K562 (cell line): ENCODE results near the gene BCL11A. TPM values are rescaled to one million over a fixed set of nuclear protein-coding genes. Genes with fewer than 3 reads are reported as not detected.

Experiments
- ATAC-seq: fragments of 200-7000 bp; cut with Tn5 transposase; 3 replicates; pipeline ENCODE4 v1.9.1; 2020; ENCODE audit warnings: moderate library complexity
- BruUV-seq: library from RNA; stranded (reverse); fragments of 400-500 nt; replicated peaks from 2 replicates; lab custom pipeline; 2021; lab: Mats Ljungman, UMichigan
- CTCF ChIA-PET: fragments of 300-600 bp; formaldehyde crosslinking; extraction: SDS; loops from one replicate; lab custom pipeline; 2021; ENCODE audit warnings: low intra/inter-chr PET ratio; lab: Yijun Ruan, JAX
- POLR2A ChIA-PET: fragments of 300-600, 350-650 bp; sonication (Branson Sonifier 250); formaldehyde crosslinking; extraction: SDS; loops from one replicate; lab custom pipeline; 2021; ENCODE audit warnings: antibody characterized with exemption, inconsistent platforms; lab: Yijun Ruan, JAX
- DNase-seq, 4 experiments: peaks; one replicate each; pipeline versions ENCODE4 v3.0.0 to v3.0.0-alpha.2; 2011 to 2018; ENCODE audit warnings: low spot score in 3 of 4, mixed read lengths in 3 of 4; ENCODE audit errors: extremely low read depth in 1 of 4
- FAIRE-seq: peaks from 2 replicates; lab custom pipeline; 2011; peaks lifted over from hg19 to GRCh38; lab: Jason Lieb, UNC
- H2AFZ ChIP-seq: 2 replicates; pipeline ENCODE4 v1.6.0; 2011; ENCODE audit warnings: low read depth, low read length, control low read depth, inconsistent platforms
- H3K27ac ChIP-seq: fragments of 200-600 bp; 3 replicates; pipeline ENCODE4 v1.8.0; 2011; ENCODE audit warnings: low read depth, mild to moderate bottlenecking, control low read depth, inconsistent platforms, low read length, moderate library complexity, mixed read lengths; ENCODE audit errors: extremely low read depth
- H3K27me3 ChIP-seq, 2 experiments: fragments of 300-600 bp in 1 of 2; 2 replicates in 1 of 2; 3 replicates in 1 of 2; pipeline versions ENCODE4 v1.6.0 to v1.8.0; 2011; ENCODE audit warnings: inconsistent platforms in 2 of 2, low read length in 2 of 2, mild to moderate bottlenecking in 1 of 2, mixed read lengths in 1 of 2, moderate library complexity in 1 of 2; ENCODE audit not compliant: control insufficient read depth in 2 of 2, insufficient read depth in 2 of 2
- H3K36me3 ChIP-seq: fragments of 300-600 bp; 3 replicates; pipeline ENCODE4 v1.8.0; 2011; ENCODE audit warnings: mild to moderate bottlenecking, low read length, inconsistent platforms; ENCODE audit not compliant: control insufficient read depth, insufficient read depth
- H3K4me1 ChIP-seq, 2 experiments: fragments of 200-600 bp in 1 of 2; replicated peaks in 1 of 2; 2 replicates in 1 of 2; 3 replicates in 1 of 2; pipeline versions ENCODE4 v1.5.1 to v1.8.0; 2011; ENCODE audit warnings: inconsistent platforms in 2 of 2, low read length in 2 of 2, mild to moderate bottlenecking in 1 of 2, mixed read lengths in 1 of 2, moderate library complexity in 1 of 2; ENCODE audit not compliant: control insufficient read depth in 2 of 2, insufficient read depth in 2 of 2
- H3K4me2 ChIP-seq: 2 replicates; pipeline ENCODE4 v1.6.1; 2011; ENCODE audit warnings: low read length, control low read depth, inconsistent platforms, mixed read lengths; ENCODE audit not compliant: insufficient read depth
- H3K4me3 ChIP-seq: fragments of 200-600 bp; sonication (generic), shearing (Covaris generic); 2 replicates; pipeline ENCODE4 v1.5.1; 2016; ENCODE audit warnings: control low read depth, inconsistent platforms
- H3K79me2 ChIP-seq: fragments of 200-600 bp; 3 replicates; pipeline ENCODE4 v1.8.0; 2011; ENCODE audit warnings: low read length, inconsistent platforms; ENCODE audit not compliant: control insufficient read depth, insufficient read depth
- H3K9ac ChIP-seq, 2 experiments: 2 replicates each; pipeline versions ENCODE4 v1.6.0 to v1.6.1; 2011; ENCODE audit warnings: low read depth in 2 of 2, low read length in 2 of 2, control low read depth in 1 of 2, inconsistent platforms in 1 of 2, mild to moderate bottlenecking in 1 of 2, mixed read lengths in 1 of 2; ENCODE audit not compliant: insufficient read depth in 1 of 2
- H3K9me1 ChIP-seq: one replicate; pipeline ENCODE4 v1.6.0; 2011; ENCODE audit warnings: inconsistent platforms, mild to moderate bottlenecking, low read length, moderate library complexity; ENCODE audit not compliant: control insufficient read depth, insufficient read depth
- H3K9me3 ChIP-seq: replicated peaks from 2 replicates; pipeline ENCODE4 v1.5.1; 2011; ENCODE audit warnings: low read depth, low read length, inconsistent platforms; ENCODE audit not compliant: control insufficient read depth, insufficient read depth
- H4K20me1 ChIP-seq: replicated peaks from 2 replicates; pipeline ENCODE4 v1.6.1; 2011; ENCODE audit warnings: low read length, inconsistent platforms, mixed read lengths; ENCODE audit not compliant: control insufficient read depth, insufficient read depth
- FOXK2 ChIP-seq, 2 experiments: fragments of 450-650 bp; IDR thresholded peaks in 1 of 2; conservative IDR thresholded peaks in 1 of 2; 2 replicates each; pipeline ENCODE4 v1.6.1; 2016; ENCODE audit warnings: low read depth in 2 of 2, mild to moderate bottlenecking in 1 of 2
- KLF16 ChIP-seq: IDR thresholded peaks from 2 replicates; pipeline ENCODE4 v1.6.1; 2016; ENCODE audit warnings: antibody characterized with exemption
- PBX2 ChIP-seq, 2 experiments: IDR thresholded peaks in 1 of 2; conservative IDR thresholded peaks in 1 of 2; 2 replicates each; pipeline ENCODE4 v1.6.1; 2016; ENCODE audit warnings: low read depth in 2 of 2, mild to moderate bottlenecking in 1 of 2, missing compliant biosample characterization in 1 of 2, missing genetic modification characterization in 1 of 2, moderate library complexity in 1 of 2
- TSC22D4 ChIP-seq: fragments of 450-650 bp; IDR thresholded peaks from 2 replicates; pipeline ENCODE4 v1.6.1; 2016; ENCODE audit warnings: missing genetic modification characterization, missing biosample characterization, control low read depth
- ZKSCAN3 ChIP-seq: fragments of 250-450 bp; sonication (Bioruptor Pico); IDR thresholded peaks from 2 replicates; pipeline ENCODE4 v1.4.0; 2020
- WGBS: fragments of 100-300 bp; shearing (Covaris generic); methylation state at CpG from one replicate; pipeline ENCODE4 v1.1.6; 2016; ENCODE audit warnings: low coverage, mixed read lengths; ENCODE audit not compliant: insufficient coverage; ENCODE audit errors: missing lambda C conversion rate; 5-methylcytosine and 5-hydroxymethylcytosine counted together
- in situ Hi-C: fragments of 300-500 bp; cut with MboI; formaldehyde crosslinking; loops from 4 replicates; pipeline ENCODE4 v1.15.0; 2018; ENCODE audit warnings: inconsistent platforms, mixed read lengths
- intact Hi-C: fragments of 100-400 bp; cut with micrococcal nuclease; formaldehyde crosslinking; loops from 2 replicates; pipeline ENCODE4 v1.14.2; 2022
- polyA plus RNA-seq, 8 experiments: library from polyadenylated mRNA; depleted of rRNA in 4 of 8; stranded (reverse) in 5 of 8; unstranded in 3 of 8; fragments of >200 nt; fragmentation: Nextera tagmentation in 2 of 8; fragmentation: Illumina TruSeq in 1 of 8; extraction: Ambion mirVana in 2 of 8; extraction: Trizol in 1 of 8; gene quantifications; 2 replicates each; pipeline versions ENCODE4 v1.2.1 to v1.2.3, GENCODE V29; 2011 to 2014; ENCODE audit warnings: inconsistent platforms in 1 of 8, missing spikeins in 1 of 8
- total RNA-seq, 7 experiments: library from RNA; depleted of rRNA in 6 of 7; stranded (reverse); fragments of >200 nt in 6 of 7; fragmentation: Illumina TruSeq in 2 of 7; extraction: Trizol in 2 of 7; gene quantifications; 2 replicates each; pipeline versions ENCODE4 v1.2.1 to v1.2.3, GENCODE V29; 2011 to 2021; ENCODE audit warnings: low replicate concordance in 1 of 7

Gene BCL11A
- total and polyA plus RNA-seq, 9 of the 15 experiments (the other 6 are each of a cell fraction or from before 2014, with no cell fraction given): 0.13 TPM; not detected in 8

- BruUV-seq: no TSS peak
- H3K4me1 ChIP-seq: peaks cover 0 to 3% of the 10 kb centered on the region in 2 experiments; a peak in 2 of 5 replicates
- no peak for FAIRE-seq
- POLR2A ChIA-PET: no interaction called here
- H3K27ac ChIP-seq: no peak overlapping the region
- no peaks in the 10 kb centered on the region for H3K36me3 ChIP-seq
- H3K27me3 ChIP-seq: no peaks in the 10 kb centered on the region; a peak in 1 of 5 replicates
- no peaks in the 10 kb centered on the region for H3K9me1 ChIP-seq
- in situ Hi-C loops: no loop called here
- H3K9ac ChIP-seq: no peak overlapping the region
- CTCF ChIA-PET: no interaction called here
- no peak for TF ChIP-seq FOXK2 (conservative IDR thresholded peaks at IDR 0.05 in 1 of 2, IDR thresholded peaks at IDR 0.05 in 1 of 2; ENCODE audit: low read depth in 2 of 2)
- TF ChIP-seq ZKSCAN3 (CRISPR knock-in tag): no peak
- TF ChIP-seq PBX2 (CRISPR knock-in tag; IDR thresholded peaks at IDR 0.05; ENCODE audit: low read depth): no peak
- TF ChIP-seq PBX2 (tag; conservative IDR thresholded peaks at IDR 0.05; ENCODE audit: low read depth): no peak
- TF ChIP-seq TSC22D4 (tag): no peak
- TF ChIP-seq KLF16: no peak
- TF ChIP-seq, all 486 proteins: peak for 0
- ATAC-seq (no peak), DNase-seq (no peak)
- Histone ChIP-seq H3K4me2 (no peak overlapping the region), H2AFZ (no peak overlapping the region), H4K20me1 (peaks cover 4% of the 10 kb centered on the region; the same call in 1 of the 2 replicates), H3K9me3 (no peaks in the 10 kb centered on the region), H3K79me2 (no peaks in the 10 kb centered on the region), H3K4me3 (no peak overlapping the region)
- WGBS: 0% methylated on average over 6 of the region's 6 CpGs
- intact Hi-C loops: no loop called here
These were observed 112.7 kb downstream of the BCL11A start for GRCh38 chr2:60440767-60441163.
